CD4-positive, alpha-beta T cell treated with Interleukin-15 for 4 hours (primary cell): ENCODE results near the gene NFATC2.

Source experiments
- DNase-seq: peaks from one replicate; pipeline ENCODE4 v3.0.0-alpha.2; 2020; ENCODE audit warnings: low spot score

Gene NFATC2

DNA sequence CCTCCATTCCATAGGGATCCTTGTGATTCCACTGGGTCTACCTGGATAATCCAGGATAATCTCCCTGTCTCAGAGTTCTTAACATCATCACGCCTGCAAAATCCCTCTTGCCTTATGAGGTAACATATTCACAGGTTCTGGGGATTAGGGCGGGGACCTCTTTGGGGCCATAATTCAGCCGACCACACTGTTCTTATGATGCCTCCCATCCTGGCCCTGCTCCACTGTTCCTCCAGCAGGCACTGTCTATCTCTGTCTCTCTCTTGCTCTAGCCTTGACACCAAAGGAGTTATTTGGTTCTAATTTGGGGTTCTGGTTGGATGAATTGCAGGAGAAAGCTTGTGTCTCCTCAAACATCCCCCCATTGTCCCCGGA lies 168.1 kb downstream of the NFATC2 start:
- DNase-seq: no peak

DNA sequence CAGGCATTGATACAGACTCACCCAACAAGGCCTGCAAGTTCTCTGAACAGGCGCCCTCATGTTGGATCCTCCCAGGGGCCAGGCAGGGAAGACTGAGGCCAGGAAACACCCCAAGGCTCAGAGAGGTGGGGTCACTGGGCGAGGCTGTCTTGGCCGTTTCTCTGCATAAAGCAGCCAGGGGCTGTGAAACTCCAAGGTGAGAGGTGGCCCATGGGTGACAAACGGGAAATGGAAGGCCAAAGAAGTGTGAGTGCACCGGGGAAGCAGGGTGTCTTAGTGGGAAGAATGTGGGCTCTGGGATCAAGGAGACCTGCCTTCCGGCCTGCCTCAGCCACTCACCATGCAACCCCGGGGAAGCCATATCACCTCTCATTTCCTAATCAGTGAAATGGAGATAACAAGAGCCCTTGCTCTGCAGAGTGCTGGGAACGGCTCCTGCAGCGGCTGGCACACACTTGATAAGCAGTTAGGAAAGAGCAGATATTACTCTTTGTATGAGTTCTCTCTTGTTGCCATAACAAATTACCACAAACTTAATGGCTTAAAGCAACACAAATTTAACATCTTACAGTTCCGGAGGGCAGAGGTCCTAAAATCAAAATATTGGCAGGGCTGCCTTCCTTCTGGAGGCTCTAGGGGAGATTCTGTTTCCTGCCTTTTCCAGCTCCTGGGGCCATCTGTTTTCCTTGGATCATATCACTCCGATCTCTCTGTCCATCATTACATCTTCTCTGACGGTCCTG lies 168.6 kb downstream of the NFATC2 start:
- DNase-seq: no peak

DNA sequence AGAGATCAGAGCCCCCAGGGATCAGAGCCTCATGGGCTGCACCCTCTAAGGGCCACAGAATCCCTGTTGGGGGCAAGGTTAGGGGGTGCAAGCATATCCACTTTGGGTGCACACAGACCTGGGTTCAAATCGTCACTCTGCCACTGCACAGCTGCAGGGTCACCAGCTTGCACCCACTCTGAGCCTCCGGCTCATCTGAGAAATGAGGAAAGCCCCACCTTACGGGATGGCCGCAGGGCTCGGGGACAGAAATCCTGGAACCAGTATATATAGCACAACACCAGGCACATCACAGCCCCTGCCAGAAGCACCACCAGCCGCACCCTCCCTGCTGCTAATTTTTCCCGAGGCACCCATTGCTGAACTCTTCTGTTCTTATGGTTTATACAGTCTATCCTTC lies 169.6 kb downstream of the NFATC2 start:
- DNase-seq: no peak

DNA sequence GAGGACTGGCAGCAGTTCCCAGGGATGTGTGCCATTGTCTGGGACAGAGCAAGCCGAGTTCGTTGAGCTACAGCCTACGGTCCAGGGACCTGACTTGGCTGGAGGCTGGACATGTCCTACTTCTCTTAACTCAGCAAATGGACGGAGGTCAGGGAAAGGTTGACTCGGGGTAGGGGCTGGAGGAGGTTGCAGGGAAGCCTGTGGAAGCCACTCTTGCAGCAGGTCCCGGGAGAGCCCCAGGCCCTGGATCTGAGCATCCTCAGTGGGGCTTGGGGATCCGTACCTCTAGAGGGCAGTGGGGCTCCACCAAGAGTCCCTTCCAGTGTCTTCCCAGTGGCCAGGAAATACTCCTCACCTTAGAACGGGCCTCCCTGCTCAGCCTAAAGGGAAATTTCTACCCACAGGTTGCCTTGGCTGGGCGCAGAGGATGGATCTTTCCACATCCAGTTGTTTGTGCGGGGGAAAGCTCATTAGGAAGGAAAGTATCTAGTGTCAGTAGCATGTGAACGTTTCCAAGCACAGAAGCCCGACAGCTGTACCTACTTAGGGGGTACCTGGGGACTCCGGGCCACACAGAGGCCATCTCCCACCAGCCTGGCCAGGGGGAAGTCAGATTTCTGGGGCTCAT lies 170.2 kb downstream of the NFATC2 start:
- DNase-seq: peak; percentile 56

DNA sequence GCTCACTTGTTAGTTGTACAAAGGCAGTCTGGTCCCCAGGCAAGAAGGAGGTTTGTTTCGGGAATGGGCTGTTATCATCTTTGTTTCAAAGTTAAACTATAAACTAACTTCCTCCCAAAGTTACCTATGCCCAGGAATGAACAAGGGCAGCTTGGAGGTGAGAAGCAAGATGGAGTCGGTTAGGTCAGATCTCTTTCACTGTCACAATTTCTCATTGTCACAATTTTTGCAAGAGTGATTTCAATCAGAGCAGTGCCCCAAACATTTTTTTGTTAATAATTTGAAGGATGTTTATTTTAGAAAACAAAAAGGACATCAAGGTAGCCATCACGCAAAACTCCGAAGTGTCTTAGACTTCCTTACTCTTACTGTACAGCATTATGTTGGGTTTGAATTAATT lies 170.8 kb downstream of the NFATC2 start:
- no peak for DNase-seq

- DNase-seq: no peak
These were observed 173.0 kb downstream of the NFATC2 start for GRCh38 chr20:51369503-51369902.

GRCh38 chr20:51368461-51369211 lies 173.9 kb downstream of the NFATC2 start:
- no peak for DNase-seq

DNA sequence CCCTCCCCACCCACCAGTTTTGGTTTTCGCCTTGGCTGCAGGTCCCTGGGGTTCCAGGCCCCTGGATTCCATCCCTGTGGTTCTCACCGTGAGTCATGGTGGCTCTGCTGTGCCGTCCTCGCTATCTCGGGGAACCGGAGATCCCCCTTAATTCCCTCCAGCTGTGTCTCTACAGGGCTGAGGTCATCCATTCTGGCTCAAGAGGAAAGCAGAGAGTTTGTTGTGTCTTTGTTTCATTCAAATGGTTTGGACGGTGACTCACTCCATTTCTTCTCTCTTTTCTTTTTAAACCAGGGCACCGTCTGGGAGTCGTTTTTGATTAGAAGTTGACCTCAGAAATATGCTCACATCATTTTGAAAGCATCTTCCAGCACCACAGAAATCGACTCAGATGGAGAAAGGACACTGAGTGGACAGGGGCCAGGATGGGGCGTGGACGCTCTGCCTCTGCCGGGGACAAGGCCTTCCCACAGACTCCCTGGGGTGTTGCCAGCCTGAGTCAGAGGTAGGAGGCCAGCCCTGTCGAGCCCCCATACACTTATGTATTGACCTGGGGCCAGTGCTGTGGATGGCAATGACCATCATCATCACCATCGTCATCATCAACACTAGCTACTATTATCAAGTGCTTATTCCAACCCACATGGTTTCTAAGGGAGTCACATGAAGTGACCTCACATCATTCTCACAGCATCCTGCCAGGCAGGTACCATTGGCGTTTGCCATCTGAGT lies 176.2 kb downstream of the NFATC2 start:
- DNase-seq: no peak

DNA sequence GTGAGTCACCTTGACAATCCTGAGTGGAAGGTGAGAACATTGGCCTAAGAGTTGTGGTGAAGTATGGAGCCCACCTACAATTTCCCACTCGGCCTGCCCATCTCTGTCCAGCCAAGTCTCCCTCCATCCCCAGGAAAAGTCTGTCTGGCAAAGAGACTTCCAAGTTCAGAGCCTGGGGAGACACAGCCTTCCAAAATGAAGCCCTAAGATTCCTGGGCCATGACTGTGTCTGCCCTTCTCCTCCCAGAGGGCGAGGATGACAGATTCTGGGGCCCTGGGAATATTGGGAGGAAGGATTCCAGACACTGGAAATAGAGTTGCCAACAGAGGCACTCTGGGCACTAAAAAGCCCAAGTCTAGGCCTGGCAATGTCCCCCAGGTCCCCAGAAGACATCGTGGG lies 176.8 kb downstream of the NFATC2 start:
- DNase-seq: no peak

DNA sequence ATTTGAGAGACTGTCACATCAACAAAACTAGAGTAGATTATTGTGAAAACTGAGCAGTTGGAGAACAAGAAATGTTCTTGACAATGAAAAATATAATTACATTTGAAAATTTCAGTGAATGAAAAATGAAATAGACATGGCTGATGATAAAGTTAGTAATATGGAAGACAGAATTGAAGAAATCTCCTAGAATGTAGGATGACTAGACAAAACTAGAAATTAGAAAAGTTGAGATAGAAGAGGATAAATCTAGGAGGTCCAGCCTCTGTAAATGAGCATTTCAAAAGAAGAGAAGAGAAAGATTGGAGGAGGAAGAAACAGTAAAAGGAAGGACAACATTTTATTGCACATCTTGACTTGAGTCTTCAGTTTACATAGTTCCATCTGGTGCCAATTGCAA lies 178.7 kb downstream of the NFATC2 start:
- no peak for DNase-seq

DNA sequence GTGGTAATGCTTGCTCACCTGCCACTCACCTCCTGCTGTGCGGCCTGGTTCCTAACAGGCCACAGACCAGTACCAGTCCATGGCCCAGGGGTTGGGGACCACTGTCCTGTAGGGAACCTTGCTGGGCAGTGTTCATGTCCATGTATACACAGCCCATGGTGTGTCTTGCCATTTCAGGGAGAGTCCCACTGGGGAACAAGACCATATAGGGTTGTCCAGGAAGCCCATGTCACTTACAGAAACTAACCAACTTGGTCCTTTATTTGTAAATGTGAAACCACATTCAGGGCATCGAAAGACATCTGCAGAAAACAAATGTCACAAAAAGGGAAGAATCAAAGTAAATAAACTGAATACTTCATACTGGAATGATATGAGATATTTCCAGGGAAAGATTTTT lies 179.1 kb downstream of the NFATC2 start:
- no peak for DNase-seq

DNA sequence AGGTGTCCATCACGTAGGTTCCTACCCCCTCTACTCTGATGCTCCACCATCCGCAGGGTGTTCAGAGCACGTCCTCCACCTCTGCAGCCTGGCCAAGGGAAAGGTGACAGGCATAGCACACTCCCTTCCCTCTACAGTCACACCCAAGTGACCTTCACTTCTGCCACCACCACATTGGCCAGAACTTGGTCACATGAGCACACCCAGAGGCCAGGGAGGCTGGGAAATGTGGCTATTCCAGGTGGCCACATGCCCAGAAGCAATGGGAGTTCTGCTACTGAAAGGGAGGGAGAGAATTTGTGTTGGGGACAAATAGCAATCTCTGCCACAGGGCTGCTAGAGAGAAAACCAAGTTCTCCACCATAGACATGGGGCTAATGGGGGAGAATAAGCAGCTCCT lies 180.3 kb downstream of the NFATC2 start:
- no peak for DNase-seq

- DNase-seq: no peak
These were observed 181.3 kb downstream of the NFATC2 start for GRCh38 chr20:51361258-51361657.

DNA sequence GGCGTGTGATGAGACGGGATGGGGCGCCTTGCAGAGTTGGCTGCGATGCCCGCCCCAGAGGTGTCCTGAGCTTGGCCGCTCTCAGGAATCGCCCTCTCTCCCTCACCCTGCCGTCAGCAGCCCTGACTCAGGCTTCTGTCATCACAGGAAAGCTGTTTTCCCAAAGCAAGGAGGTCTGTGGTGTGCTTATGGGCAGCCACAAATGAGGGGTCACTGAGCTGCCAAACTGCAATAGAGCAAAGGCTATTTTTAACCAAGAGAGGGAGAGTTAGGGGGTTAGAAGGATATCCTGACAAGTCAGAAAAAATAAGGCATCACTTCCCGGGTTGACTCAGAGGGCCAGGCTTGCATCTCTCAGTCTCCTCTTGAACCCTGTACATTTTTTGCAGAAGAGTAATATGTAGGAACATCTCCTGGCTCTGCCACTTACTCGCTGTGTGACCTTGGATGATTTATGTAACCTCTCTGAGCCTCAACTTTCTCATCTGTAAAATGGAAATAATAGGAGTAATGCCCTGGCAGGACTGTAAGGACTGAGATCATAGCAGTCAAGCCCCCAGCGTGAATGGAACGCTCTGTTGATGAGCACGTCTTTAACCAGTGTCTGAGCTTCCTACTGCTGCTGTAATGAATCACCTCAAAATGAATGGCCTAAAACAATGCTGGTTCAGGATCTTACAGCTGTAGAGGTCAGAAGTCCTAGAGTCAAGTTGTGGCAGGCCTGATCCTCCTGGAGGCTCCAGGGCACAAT lies 181.9 kb downstream of the NFATC2 start:
- DNase-seq: no peak

- DNase-seq: no peak
These were observed 182.6 kb downstream of the NFATC2 start for GRCh38 chr20:51359947-51360346.

GRCh38 chr20:51359401-51359800 lies 183.1 kb downstream of the NFATC2 start:
- DNase-seq: no peak

DNA sequence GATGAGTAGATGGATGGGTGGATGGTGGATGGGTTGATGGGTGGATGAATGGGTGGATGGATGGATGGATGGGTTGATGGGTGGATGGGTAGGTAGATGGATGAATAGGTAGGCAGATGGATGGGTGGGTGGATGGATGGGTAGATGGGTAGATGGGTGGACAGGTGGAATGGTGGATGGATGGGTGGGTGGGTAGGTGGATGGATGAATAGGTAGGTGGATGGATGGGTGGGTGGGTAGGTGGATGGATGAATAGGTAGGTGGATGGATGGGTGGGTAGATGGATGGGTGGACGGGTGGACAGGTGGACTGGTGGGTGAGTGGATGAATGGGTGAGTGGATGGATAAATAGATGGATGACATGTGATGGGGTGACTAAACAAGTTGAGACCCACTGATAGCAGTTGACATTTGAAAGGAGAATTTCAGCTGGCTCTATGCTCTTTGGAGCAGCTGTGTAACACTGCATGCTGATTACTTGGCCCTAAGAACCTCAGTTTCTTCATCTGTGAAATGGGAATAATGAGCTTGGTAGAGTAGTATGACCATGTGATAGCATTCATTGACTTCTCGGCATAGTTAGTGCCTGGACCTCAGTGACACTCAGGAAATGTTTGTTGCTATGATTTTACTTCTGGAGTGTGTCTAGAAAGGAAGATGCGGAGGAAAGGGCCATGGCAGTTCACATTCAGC lies 184.3 kb downstream of the NFATC2 start:
- no peak for DNase-seq

DNA sequence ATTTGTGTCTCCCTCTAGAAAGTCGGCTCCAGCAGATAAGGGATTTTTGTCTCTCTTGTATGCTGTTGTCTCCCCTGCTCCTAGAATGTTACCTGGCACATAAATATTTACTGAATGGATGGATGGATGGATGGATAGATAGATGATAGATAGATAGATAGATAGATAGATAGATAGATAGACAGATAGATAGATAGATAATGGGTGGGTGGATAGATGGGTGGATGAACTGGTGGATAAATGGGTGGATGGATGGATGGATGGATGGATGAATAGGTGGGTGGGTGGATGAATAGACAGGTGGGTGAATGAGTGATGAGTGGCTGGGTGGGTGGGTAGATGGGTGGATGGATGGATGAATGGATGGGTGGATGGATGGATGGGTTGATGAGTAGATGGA lies 185.0 kb downstream of the NFATC2 start:
- DNase-seq: no peak

- no peak for DNase-seq
These were observed 185.6 kb downstream of the NFATC2 start for GRCh38 chr20:51356871-51357270.

DNA sequence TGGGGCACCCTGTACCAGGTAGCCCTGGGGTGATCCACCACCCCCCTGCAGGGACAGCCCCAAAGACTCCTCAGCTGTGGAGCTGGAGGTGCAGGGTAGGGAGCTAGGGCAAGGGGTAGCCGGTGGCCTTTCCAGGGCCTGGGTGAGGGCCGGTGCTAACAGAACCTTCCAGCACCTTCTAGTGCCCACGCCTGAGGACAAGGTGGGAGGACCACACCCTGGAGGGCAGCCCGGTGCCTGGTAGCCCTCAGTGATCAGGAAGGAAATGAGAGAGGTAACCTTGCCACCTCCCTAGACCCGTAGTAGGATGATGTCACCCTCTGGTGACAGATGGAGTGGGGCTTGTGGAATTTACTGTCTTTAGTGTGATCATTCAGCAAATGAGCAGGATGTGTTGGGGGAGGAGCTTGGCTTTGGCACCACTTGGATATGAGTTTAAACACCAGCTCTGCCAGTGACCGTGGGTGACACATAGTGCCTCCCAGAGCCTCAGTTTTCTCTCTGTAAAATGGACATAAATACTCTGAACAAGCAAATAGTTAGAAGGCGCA lies 187.7 kb downstream of the NFATC2 start:
- DNase-seq: no peak

GRCh38 chr20:51354191-51354768 lies 188.2 kb downstream of the NFATC2 start:
- DNase-seq: no peak
